Common myeloid progenitor, CD34-positive (primary cell): ENCODE results near the gene DHRSX.
"Not testable (repeated sequence)": the region's sequence is repeated elsewhere in the genome, so short reads cannot be mapped to it uniquely, and the experiment has no call there.

Experiments used
- CTCF ChIA-PET: fragments of 350-600 bp; sonication (Branson Sonifier 250); formaldehyde crosslinking; loops from one replicate; lab custom pipeline; 2021; ENCODE audit warnings: antibody characterized with exemption; lab: Charles Lee
- POLR2A ChIA-PET: fragments of 350-600 bp; sonication (Branson Sonifier 250); formaldehyde crosslinking; loops from one replicate; lab custom pipeline; 2021; ENCODE audit warnings: antibody characterized with exemption; lab: Charles Lee
- DNase-seq, 3 donors: peaks; one replicate each; pipeline versions ENCODE4 v3.0.0 to v3.0.0-alpha.2; 2013
- H3K27ac ChIP-seq, 2 experiments: 1 replicate in 1 of 2; 2 replicates in 1 of 2; pipeline ENCODE4 v1.7.0; 2013; ENCODE audit warnings: inconsistent platforms in 2 of 2, low read length in 2 of 2, mild to moderate bottlenecking in 2 of 2, low read depth in 1 of 2, moderate library complexity in 1 of 2; ENCODE audit not compliant: severe bottlenecking in 2 of 2, insufficient read depth in 1 of 2, poor library complexity in 1 of 2
- H3K27me3 ChIP-seq, 5 experiments: replicated peaks in 2 of 5; 1 replicate in 3 of 5; 2 replicates in 2 of 5; pipeline versions ENCODE4 v1.6.1 to v1.7.0; 2013; ENCODE audit warnings: low read length in 4 of 5, mild to moderate bottlenecking in 2 of 5, moderate library complexity in 2 of 5, inconsistent platforms in 1 of 5; ENCODE audit not compliant: insufficient read depth in 5 of 5, control insufficient read depth in 4 of 5
- H3K36me3 ChIP-seq, 4 experiments: 1 replicate in 2 of 4; 2 replicates in 2 of 4; pipeline versions ENCODE4 v1.6.1 to v1.7.0; 2013; ENCODE audit warnings: low read length in 3 of 4, control low read depth in 1 of 4, mild to moderate bottlenecking in 1 of 4; ENCODE audit not compliant: control insufficient read depth in 4 of 4, insufficient read depth in 4 of 4
- H3K4me1 ChIP-seq, 4 experiments: 1 replicate in 3 of 4; 2 replicates in 1 of 4; pipeline versions ENCODE4 v1.6.1 to v1.7.1; 2013; ENCODE audit warnings: low read length in 3 of 4, mild to moderate bottlenecking in 3 of 4, control low read depth in 1 of 4, inconsistent platforms in 1 of 4, moderate library complexity in 1 of 4; ENCODE audit not compliant: control insufficient read depth in 4 of 4, insufficient read depth in 4 of 4; ENCODE audit errors: control extremely low read depth in 1 of 4
- H3K4me3 ChIP-seq, 7 experiments: 1 replicate in 4 of 7; 2 replicates in 3 of 7; pipeline versions ENCODE4 v1.5.1 to v1.7.0; 2013; ENCODE audit warnings: mild to moderate bottlenecking in 7 of 7, low read length in 6 of 7, moderate library complexity in 6 of 7, inconsistent platforms in 2 of 7, low read depth in 2 of 7, control low read depth in 1 of 7; ENCODE audit not compliant: insufficient read depth in 4 of 7, control insufficient read depth in 1 of 7; ENCODE audit errors: extremely low read depth in 1 of 7
- H3K9me3 ChIP-seq, 5 experiments: 1 replicate in 4 of 5; 2 replicates in 1 of 5; pipeline versions ENCODE4 v1.6.1 to v1.7.1; 2013; ENCODE audit warnings: low read length in 4 of 5, mild to moderate bottlenecking in 2 of 5, inconsistent platforms in 1 of 5, low read depth in 1 of 5, moderate library complexity in 1 of 5; ENCODE audit not compliant: control insufficient read depth in 4 of 5, insufficient read depth in 2 of 5; ENCODE audit errors: control extremely low read depth in 1 of 5
- WGBS: methylation state at CpG from one replicate; pipeline ENCODE4 v1.1.5; 2013; ENCODE audit not compliant: insufficient coverage; 5-methylcytosine and 5-hydroxymethylcytosine counted together

The DHRSX gene

DNA sequence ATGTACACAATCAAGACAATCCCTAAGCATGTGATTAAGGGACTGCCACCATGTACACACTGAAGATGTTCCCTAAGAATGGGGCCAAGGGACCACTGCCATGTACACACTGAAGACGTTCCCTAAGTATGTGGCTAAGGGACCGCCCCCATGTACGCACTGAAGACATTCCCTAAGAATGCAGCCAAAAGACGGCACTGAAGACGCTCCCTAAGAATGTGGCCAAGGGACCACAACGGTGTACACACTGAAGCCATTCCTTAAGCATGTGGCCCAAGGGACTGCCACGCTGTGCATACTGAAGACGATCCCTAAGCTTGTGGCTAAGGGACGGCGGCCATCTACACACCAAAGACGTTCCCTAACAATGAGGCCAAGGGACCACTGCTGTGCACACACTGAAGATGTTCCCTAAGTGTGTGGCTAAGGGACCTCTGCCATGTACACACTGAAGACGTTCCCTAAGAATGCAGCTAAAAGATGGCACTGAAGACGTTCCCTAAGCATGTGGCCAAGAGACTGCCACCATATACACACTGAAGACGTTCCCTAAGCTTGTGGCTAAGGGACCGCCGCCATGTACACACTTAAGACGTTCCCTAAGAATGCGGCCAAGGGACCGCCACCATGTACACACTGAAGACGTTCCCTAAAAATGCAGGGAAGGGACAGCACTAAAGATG is 26.4 kb downstream of the DHRSX start:
- 98% methylated on average over 20 of the region's 20 CpGs for WGBS
- Histone ChIP-seq H3K27me3 (no peaks in the 10 kb centered on the region), H3K27ac (no peak overlapping the region), H3K36me3 (peaks cover 0 to 4% (median 0%) of the 10 kb centered on the region in 4 experiments), H3K9me3 (no peaks in the 10 kb centered on the region), H3K4me1 (no peaks in the 10 kb centered on the region), H3K4me3 (no peak overlapping the region)
- CTCF ChIA-PET: no interaction called here
- no peak for DNase-seq
- POLR2A ChIA-PET: no interaction called here

GRCh38 chrX:2473064-2473463 is 27.7 kb downstream of the DHRSX start:
- H3K4me3 ChIP-seq, H3K27me3 ChIP-seq, H3K4me1 ChIP-seq, H3K9me3 ChIP-seq, H3K36me3 ChIP-seq, POLR2A ChIA-PET, H3K27ac ChIP-seq, CTCF ChIA-PET, DNase-seq: not testable (repeated sequence)
- WGBS: 93% methylated on average over 11 of the region's 15 CpGs

DNA sequence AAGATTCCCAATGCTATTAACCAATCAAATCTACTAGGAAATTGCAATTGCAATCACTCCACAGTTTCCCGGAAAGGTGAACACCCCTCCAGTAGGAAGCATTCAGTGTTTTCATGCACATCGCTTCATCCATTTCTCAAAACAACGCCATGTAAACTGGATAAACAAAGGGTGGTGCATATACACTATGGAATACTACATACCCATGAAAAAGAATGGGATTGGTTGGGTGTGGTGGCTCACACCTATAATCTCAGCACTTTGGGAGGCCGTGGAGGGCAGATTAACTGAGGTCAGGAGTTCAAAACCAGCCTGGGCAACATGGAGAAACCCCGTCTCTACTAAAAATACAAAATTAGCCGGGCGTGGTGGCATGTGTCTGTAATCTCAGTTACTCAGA is 29.1 kb downstream of the DHRSX start:
- POLR2A ChIA-PET: no interaction called here
- H3K27me3 ChIP-seq: no peaks in the 10 kb centered on the region
- no peaks in the 10 kb centered on the region for H3K36me3 ChIP-seq
- H3K27ac ChIP-seq: no peak overlapping the region
- CTCF ChIA-PET: no interaction called here
- DNase-seq: no peak
- no peaks in the 10 kb centered on the region for H3K9me3 ChIP-seq
- 100% methylated on average over 5 of the region's 7 CpGs for WGBS
- H3K4me1 ChIP-seq: no peaks in the 10 kb centered on the region
- no peak overlapping the region for H3K4me3 ChIP-seq

GRCh38 chrX:2471126-2471525 is 29.6 kb downstream of the DHRSX start:
- POLR2A ChIA-PET: not testable (repeated sequence)

GRCh38 chrX:2469852-2470251 is 30.9 kb downstream of the DHRSX start:
- 100% methylated on average over 3 of the region's 4 CpGs for WGBS
- H3K36me3 ChIP-seq, POLR2A ChIA-PET, DNase-seq, H3K9me3 ChIP-seq, H3K4me1 ChIP-seq, H3K27me3 ChIP-seq, H3K27ac ChIP-seq, H3K4me3 ChIP-seq, CTCF ChIA-PET: not testable (repeated sequence)

More at GRCh38 chrX:2471126-2471525, 29.6 kb downstream of the DHRSX start:
- H3K4me1 ChIP-seq, H3K36me3 ChIP-seq, CTCF ChIA-PET, H3K4me3 ChIP-seq, H3K9me3 ChIP-seq, H3K27ac ChIP-seq, H3K27me3 ChIP-seq, DNase-seq: not testable (repeated sequence)
- 97% methylated on average over 9 of the region's 10 CpGs for WGBS

GRCh38 chrX:2469196-2469685 is 31.5 kb downstream of the DHRSX start:
- Histone ChIP-seq H3K4me1 (no peaks in the 10 kb centered on the region), H3K4me3 (no peak overlapping the region), H3K27ac (no peak overlapping the region), H3K9me3 (no peaks in the 10 kb centered on the region), H3K36me3 (no peaks in the 10 kb centered on the region), H3K27me3 (no peaks in the 10 kb centered on the region)
- DNase-seq: no peak
- ChIA-PET CTCF (no interaction called here), POLR2A (no interaction called here)
- 98% methylated on average over 22 of the region's 22 CpGs for WGBS

- CTCF ChIA-PET: no interaction called here
- Histone ChIP-seq H3K4me1 (no peaks in the 10 kb centered on the region), H3K36me3 (no peaks in the 10 kb centered on the region), H3K9me3 (no peaks in the 10 kb centered on the region), H3K27ac (no peak overlapping the region), H3K27me3 (no peaks in the 10 kb centered on the region), H3K4me3 (no peak overlapping the region)
- WGBS: 96% methylated on average over 32 of the region's 32 CpGs
- POLR2A ChIA-PET: no interaction called here
- DNase-seq: no peak
Observed at GRCh38 chrX:2468261-2469195, 32.2 kb downstream of the DHRSX start.
